SK-N-MC (cell line): Measurements from ENCODE around the gene RAVER2.

ENCODE experiments used
- EZH2 ChIP-seq: fragments of 200-600 bp; sonication (generic); IDR thresholded peaks from one replicate; pipeline ENCODE4 v1.6.1; 2017; ENCODE audit warnings: antibody characterized with exemption
- FOXP2 ChIP-seq: optimal IDR thresholded peaks from 2 replicates; pipeline ENCODE3; 2011; ENCODE audit warnings: mild to moderate bottlenecking, moderate library complexity; ENCODE audit not compliant: insufficient read depth; ENCODE audit errors: extremely low read length, control extremely low read depth
- POLR2AphosphoS5 ChIP-seq: IDR thresholded peaks from 2 replicates; pipeline ENCODE4 v1.6.1; 2012; ENCODE audit warnings: mild to moderate bottlenecking, low read depth, low read length, borderline replicate concordance

GRCh38 chr1:64878090-64878489 is 133.2 kb downstream of the RAVER2 start:
- no peak for TF ChIP-seq POLR2AphosphoS5
- TF ChIP-seq EZH2, result no peak
- TF ChIP-seq FOXP2, result no peak
